Chondrocyte (in vitro differentiated cells): ENCODE results near the gene CEACAM19. TPM values are rescaled to one million over a fixed set of nuclear protein-coding genes. Genes with fewer than 3 reads are reported as not detected.
"Not testable (repeated sequence)": the region's sequence is repeated elsewhere in the genome, so short reads cannot be mapped to it uniquely, and the experiment has no call there.

Experiments
- DNase-seq: peaks from one replicate; pipeline ENCODE4 v3.0.0; 2021; ENCODE audit warnings: mixed read lengths, low spot score
- H3K27ac Mint-ChIP-seq: one replicate; pipeline ENCODE4 v1.8.0; 2021; ENCODE audit warnings: mild to moderate bottlenecking, moderate library complexity, mixed read lengths; ENCODE audit not compliant: unreplicated experiment
- H3K27me3 Mint-ChIP-seq: 2 replicates; pipeline ENCODE4 v1.8.0; 2021; ENCODE audit warnings: low read depth, mixed read lengths
- H3K36me3 Mint-ChIP-seq: 2 replicates; pipeline ENCODE4 v1.8.0; 2021; ENCODE audit warnings: low read depth, mixed read lengths
- H3K4me1 Mint-ChIP-seq: 2 replicates; pipeline ENCODE4 v1.8.0; 2021; ENCODE audit warnings: low read depth, mild to moderate bottlenecking, mixed read lengths
- H3K4me3 Mint-ChIP-seq: one replicate; pipeline ENCODE4 v1.8.0; 2021; ENCODE audit warnings: mild to moderate bottlenecking, moderate library complexity, mixed read lengths; ENCODE audit not compliant: unreplicated experiment
- H3K9me3 Mint-ChIP-seq: 2 replicates; pipeline ENCODE4 v1.8.0; 2021; ENCODE audit warnings: low read depth, mixed read lengths
- CTCF ChIP-seq: fragments of 200-600 bp; sonication (generic); IDR thresholded peaks from 2 replicates; pipeline ENCODE4 v1.5.0; 2021; ENCODE audit warnings: antibody characterized with exemption, mild to moderate bottlenecking, moderate library complexity
- total RNA-seq: library from RNA; stranded (reverse); gene quantifications from 3 replicates; pipeline ENCODE4 v1.2.1, GENCODE V29; 2021

The CEACAM19 gene
- total RNA-seq, 1 donor from 2014 or later = 6.5 TPM

GRCh38 chr19:44720945-44721344 lies 49.7 kb downstream of the CEACAM19 start:
- TF ChIP-seq CTCF = no peak
- Mint-ChIP-seq H3K27me3 (no peaks in the 10 kb centered on the region), H3K4me1 (peaks cover 35% of the 10 kb centered on the region), H3K36me3 (no peaks in the 10 kb centered on the region), H3K4me3 (no peak overlapping the region), H3K27ac (peak overlapping the region; percentile 36), H3K9me3 (no peaks in the 10 kb centered on the region)
- DNase-seq = no peak

DNA sequence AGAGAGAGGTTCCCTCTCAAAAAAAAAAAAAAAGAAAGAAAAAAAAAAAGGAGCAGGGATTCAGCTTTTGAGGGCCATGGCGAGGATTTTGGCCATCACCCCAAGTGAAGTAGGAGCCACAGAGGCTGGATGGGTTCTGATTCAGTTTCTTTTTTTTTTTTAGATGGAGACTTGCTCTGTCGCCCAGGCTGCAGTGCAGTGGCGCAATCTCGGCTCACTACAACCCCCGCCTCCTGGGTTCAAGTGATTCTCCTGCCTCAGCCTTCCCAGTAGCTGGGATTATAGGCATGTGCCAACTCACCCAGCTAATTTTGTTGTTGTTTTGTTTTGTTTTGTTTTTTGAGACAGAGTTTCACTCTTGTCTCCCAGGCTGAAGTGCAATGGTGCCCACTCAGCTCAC lies 50.1 kb downstream of the CEACAM19 start:
- not testable (repeated sequence) for H3K27ac Mint-ChIP-seq, H3K9me3 Mint-ChIP-seq, H3K36me3 Mint-ChIP-seq, H3K4me3 Mint-ChIP-seq, H3K27me3 Mint-ChIP-seq, DNase-seq
- peaks cover 35% of the 10 kb centered on the region for H3K4me1 Mint-ChIP-seq

GRCh38 chr19:44722131-44723121 lies 51.1 kb downstream of the CEACAM19 start:
- Mint-ChIP-seq H3K9me3 (no peaks in the 10 kb centered on the region), H3K27ac (no peak overlapping the region), H3K4me1 (peaks cover 35% of the 10 kb centered on the region), H3K4me3 (no peak overlapping the region), H3K36me3 (no peaks in the 10 kb centered on the region), H3K27me3 (no peaks in the 10 kb centered on the region)
- TF ChIP-seq CTCF = no peak
- DNase-seq = no peak

GRCh38 chr19:44723299-44723951 lies 52.1 kb downstream of the CEACAM19 start:
- Mint-ChIP-seq H3K36me3 (no peaks in the 10 kb centered on the region), H3K4me3 (no peak overlapping the region), H3K27ac (no peak overlapping the region), H3K27me3 (no peaks in the 10 kb centered on the region), H3K4me1 (peaks cover 30% of the 10 kb centered on the region), H3K9me3 (no peaks in the 10 kb centered on the region)
- TF ChIP-seq CTCF = no peak
- DNase-seq = no peak

- H3K4me1 Mint-ChIP-seq = peaks cover 25% of the 10 kb centered on the region
- no peak for DNase-seq
- peak; percentile 99 for TF ChIP-seq CTCF
- H3K36me3 Mint-ChIP-seq = no peaks in the 10 kb centered on the region
- H3K27ac Mint-ChIP-seq = no peak overlapping the region
- no peak overlapping the region for H3K4me3 Mint-ChIP-seq
- H3K9me3 Mint-ChIP-seq = no peaks in the 10 kb centered on the region
- H3K27me3 Mint-ChIP-seq = no peaks in the 10 kb centered on the region
Measured at GRCh38 chr19:44723952-44724319, 52.7 kb downstream of the CEACAM19 start.
